HepG2 (cell line): ENCODE measurements around the gene MACROD2. TPM values are rescaled to one million over a fixed set of nuclear protein-coding genes. Genes with fewer than 3 reads are reported as not detected.

Experiments
- ATAC-seq: fragments of 200-7000 bp; cut with Tn5 transposase; 3 replicates; pipeline ENCODE4 v1.9.1; 2020; ENCODE audit warnings: mild to moderate bottlenecking, moderate library complexity
- BruUV-seq: library from RNA; stranded (reverse); fragments of 400-500 nt; replicated peaks from 2 replicates; lab custom pipeline; 2021; lab: Mats Ljungman, UMichigan
- CTCF ChIA-PET: fragments of 300-600 bp; formaldehyde crosslinking; extraction: SDS; loops from one replicate; lab custom pipeline; 2021; ENCODE audit warnings: low total read pairs, inconsistent platforms, low intra/inter-chr PET ratio; lab: Yijun Ruan, JAX
- POLR2A ChIA-PET: fragments of 350-600 bp; sonication (Branson Sonifier 250); formaldehyde crosslinking; loops from one replicate; lab custom pipeline; 2020; ENCODE audit warnings: antibody characterized with exemption, inconsistent platforms; lab: Yijun Ruan, JAX
- DNase-seq: peaks from one replicate; pipeline ENCODE4 v3.0.0-alpha.2; 2015; ENCODE audit warnings: low spot score
- FAIRE-seq: peaks from 3 replicates; lab custom pipeline; 2011; peaks lifted over from hg19 to GRCh38; lab: Jason Lieb, UNC
- H2AFZ ChIP-seq: one replicate; pipeline ENCODE4 v1.6.1; 2011; ENCODE audit warnings: low read length, inconsistent platforms
- H3K27ac ChIP-seq: fragments of 300-600 bp; 3 replicates; pipeline ENCODE4 v1.8.0; 2011; ENCODE audit warnings: mixed run types, mild to moderate bottlenecking, mixed read lengths, low read length, inconsistent platforms; ENCODE audit not compliant: insufficient read depth; ENCODE audit errors: extremely low read length
- H3K27me3 ChIP-seq, 2 experiments: fragments of 200-600 bp in 1 of 2; 2 replicates in 1 of 2; 3 replicates in 1 of 2; pipeline versions ENCODE4 v1.6.0 to v1.8.0; 2011; ENCODE audit warnings: low read length in 2 of 2, mild to moderate bottlenecking in 2 of 2, moderate library complexity in 2 of 2, inconsistent platforms in 1 of 2; ENCODE audit not compliant: insufficient read depth in 2 of 2, control insufficient read depth in 1 of 2
- H3K36me3 ChIP-seq, 2 experiments: fragments of 200-600 bp in 1 of 2; replicated peaks in 1 of 2; 2 replicates in 1 of 2; 3 replicates in 1 of 2; pipeline versions ENCODE4 v1.5.1 to v1.8.0; 2011; ENCODE audit warnings: low read length in 2 of 2, inconsistent platforms in 1 of 2; ENCODE audit not compliant: insufficient read depth in 2 of 2, control insufficient read depth in 1 of 2
- H3K4me1 ChIP-seq: 2 replicates; pipeline ENCODE4 v1.5.1; 2012; ENCODE audit warnings: low read length, inconsistent platforms; ENCODE audit not compliant: insufficient read depth
- H3K4me2 ChIP-seq: 2 replicates; pipeline ENCODE4 v1.6.0; 2011; ENCODE audit warnings: low read depth, low read length, inconsistent platforms
- H3K4me3 ChIP-seq, 3 experiments: fragments of 200-600 bp in 1 of 3; sonication (generic), shearing (Covaris generic) in 1 of 3; replicated peaks in 1 of 3; 2 replicates each; pipeline ENCODE4 v1.5.1; 2011 to 2016; ENCODE audit warnings: low read length in 3 of 3, inconsistent platforms in 2 of 3, low read depth in 2 of 3, mild to moderate bottlenecking in 2 of 3, control low read depth in 1 of 3, mixed read lengths in 1 of 3; ENCODE audit not compliant: insufficient read depth in 1 of 3
- H3K79me2 ChIP-seq: one replicate; pipeline ENCODE4 v1.6.1; 2011; ENCODE audit warnings: low read length, inconsistent platforms; ENCODE audit not compliant: insufficient read depth
- H3K9ac ChIP-seq: 2 replicates; pipeline ENCODE4 v1.6.0; 2011; ENCODE audit warnings: mild to moderate bottlenecking, low read depth, low read length, inconsistent platforms; ENCODE audit not compliant: insufficient read depth
- H3K9me3 ChIP-seq: 2 replicates; pipeline ENCODE4 v1.5.1; 2012; ENCODE audit warnings: mild to moderate bottlenecking, low read length
- H4K20me1 ChIP-seq: 2 replicates; pipeline ENCODE4 v1.6.0; 2011; ENCODE audit warnings: inconsistent platforms, mild to moderate bottlenecking, low read length, moderate library complexity; ENCODE audit not compliant: insufficient read depth
- GPN1 ChIP-seq: sonication (generic); formaldehyde crosslinking; IDR thresholded peaks from 2 replicates; pipeline ENCODE4 v1.5.1; 2020; ENCODE audit warnings: missing genetic modification reagents, borderline replicate concordance
- IKZF4 ChIP-seq: sonication (generic); formaldehyde crosslinking; IDR thresholded peaks from 2 replicates; pipeline ENCODE4 v1.5.1; 2020; ENCODE audit warnings: borderline replicate concordance, mild to moderate bottlenecking, low read depth, missing genetic modification reagents; ENCODE audit errors: not compliant biosample characterization
- KDM3A ChIP-seq: IDR thresholded peaks from 2 replicates; pipeline ENCODE4 v1.6.1; 2018; ENCODE audit warnings: low read depth, missing compliant biosample characterization
- KLF15 ChIP-seq: sonication (generic); formaldehyde crosslinking; IDR thresholded peaks from 2 replicates; pipeline ENCODE4 v1.8.1; 2023; ENCODE audit warnings: borderline replicate concordance, mild to moderate bottlenecking, inconsistent platforms, missing genetic modification reagents, mixed read lengths
- LCORL ChIP-seq, 2 experiments: fragments of 450-650 bp in 1 of 2; sonication (generic) in 1 of 2; formaldehyde crosslinking in 1 of 2; IDR thresholded peaks; 2 replicates each; pipeline versions ENCODE4 v1.5.0 to v1.6.1; 2017 to 2020; ENCODE audit warnings: antibody characterized with exemption in 1 of 2, missing genetic modification reagents in 1 of 2
- MXI1 ChIP-seq: IDR thresholded peaks from 3 replicates; pipeline ENCODE4 v1.6.1; 2012; ENCODE audit warnings: low read depth, low read length, inconsistent platforms, borderline replicate concordance
- NFKBIZ ChIP-seq: IDR thresholded peaks from 2 replicates; pipeline ENCODE4 v1.6.1; 2018; ENCODE audit warnings: missing genetic modification reagents, missing compliant biosample characterization
- POGZ ChIP-seq: sonication (generic); formaldehyde crosslinking; IDR thresholded peaks from 2 replicates; pipeline ENCODE4 v1.4.0; 2020; ENCODE audit warnings: mild to moderate bottlenecking, missing genetic modification reagents
- SMC3 ChIP-seq: IDR thresholded peaks from 2 replicates; pipeline ENCODE4 v1.6.1; 2011; ENCODE audit warnings: low read length, improper control_type of control experiment
- SYNCRIP ChIP-seq: fragments of 200-400 bp; formaldehyde crosslinking; IDR thresholded peaks from 2 replicates; pipeline ENCODE4 v1.6.1; 2018; ENCODE audit warnings: mild to moderate bottlenecking, low read depth, low read length; ENCODE audit not compliant: insufficient read depth
- TCF7 ChIP-seq: sonication (generic); IDR thresholded peaks from 2 replicates; pipeline ENCODE4 v1.6.1; 2016; ENCODE audit warnings: antibody characterized with exemption, low read depth
- ZNF496 ChIP-seq: sonication (generic); formaldehyde crosslinking; IDR thresholded peaks from 2 replicates; pipeline ENCODE4 v1.8.1; 2023; ENCODE audit warnings: mild to moderate bottlenecking, moderate library complexity, missing genetic modification reagents; ENCODE audit not compliant: insufficient replicate concordance
- ZNF614 ChIP-seq: IDR thresholded peaks from 2 replicates; pipeline ENCODE4 v1.6.1; 2018; ENCODE audit warnings: missing biosample characterization, missing genetic modification reagents, inconsistent platforms, borderline replicate concordance
- ZNF709 ChIP-seq: sonication (generic); formaldehyde crosslinking; IDR thresholded peaks from 2 replicates; pipeline ENCODE4 v1.5.0; 2020; ENCODE audit warnings: mild to moderate bottlenecking, missing genetic modification reagents
- ZNF790 ChIP-seq: sonication (generic); formaldehyde crosslinking; IDR thresholded peaks from 2 replicates; pipeline ENCODE4 v1.8.0; 2022; ENCODE audit warnings: missing genetic modification reagents, mild to moderate bottlenecking, borderline replicate concordance
- WGBS: methylation state at CpG from one replicate; pipeline ENCODE4 v1.1.6; 2017; ENCODE audit warnings: low lambda C conversion rate; 5-methylcytosine and 5-hydroxymethylcytosine counted together
- in situ Hi-C: cut with HindIII; loops from 2 replicates; pipeline ENCODE4 v1.10.0; 2017; ENCODE audit warnings: low pct_unique_long_range_greater_than_20kb; ENCODE audit not compliant: extremely low pct_ligation_motif_present
- intact Hi-C: fragments of 100-400 bp; cut with micrococcal nuclease; formaldehyde crosslinking; loops from one replicate; pipeline ENCODE4 v1.10.0; 2022; ENCODE audit not compliant: unreplicated experiment
- polyA plus RNA-seq, 8 experiments: library from polyadenylated mRNA; depleted of rRNA in 3 of 8; stranded (reverse) in 7 of 8; unstranded in 1 of 8; fragments of >200 nt; fragmentation: Illumina TruSeq in 4 of 8; extraction: Trizol in 4 of 8; gene quantifications; 2 replicates each; pipeline versions ENCODE4 v1.2.1 to v1.2.3, GENCODE V29; 2011 to 2016; ENCODE audit warnings: low read depth in 4 of 8, missing spikeins in 1 of 8, mixed read lengths in 1 of 8; ENCODE audit not compliant: insufficient read depth in 1 of 8
- total RNA-seq, 5 experiments: library from RNA; depleted of rRNA; stranded (reverse); fragments of >200 nt; fragmentation: Illumina TruSeq; extraction: Trizol; gene quantifications; 2 replicates each; pipeline ENCODE4 v1.2.3, GENCODE V29; 2016; ENCODE audit warnings: low read depth in 1 of 5
- TF ChIP-seq, protein P1 (sequence below): sonication (generic); formaldehyde crosslinking; IDR thresholded peaks from 2 replicates; pipeline ENCODE4 v1.4.0; 2020; ENCODE audit warnings: missing genetic modification reagents, borderline replicate concordance

MACROD2 gene
- total and polyA plus RNA-seq, 2 of the 13 experiments (the other 11 are each of a cell fraction or from before 2014, with no cell fraction given) = 0.13 to 0.51 TPM

DNA sequence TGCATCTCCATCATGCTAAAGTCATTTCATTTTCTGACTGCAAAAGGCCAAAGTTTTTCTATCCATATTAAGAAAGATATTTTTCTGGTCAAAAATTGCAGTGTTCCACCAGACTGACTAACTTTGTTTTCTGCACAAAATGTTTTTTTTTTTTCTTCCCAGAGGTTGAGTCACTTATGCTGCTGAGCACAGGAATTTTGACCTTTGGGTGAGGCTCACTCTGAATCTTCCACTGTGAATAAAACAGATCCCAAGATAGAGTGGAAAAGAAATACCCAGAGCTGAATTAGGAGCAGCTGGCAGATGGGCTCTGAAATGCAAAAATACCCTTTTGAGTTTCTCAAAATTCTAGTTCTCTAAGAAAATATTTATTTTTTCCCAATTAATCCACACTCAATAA is 1581.1 kb downstream of the MACROD2 start:
- intact Hi-C loops (no loop called here), in situ Hi-C loops (no loop called here)
- Histone ChIP-seq H3K4me2 (no peak overlapping the region), H3K4me3 (no peak overlapping the region), H3K79me2 (no peaks in the 10 kb centered on the region), H3K36me3 (no peaks in the 10 kb centered on the region), H4K20me1 (no peaks in the 10 kb centered on the region), H2AFZ (no peak overlapping the region), H3K27me3 (no peaks in the 10 kb centered on the region), H3K9me3 (peaks cover 76% of the 10 kb centered on the region), H3K27ac (no peak overlapping the region), H3K9ac (no peak overlapping the region), H3K4me1 (no peaks in the 10 kb centered on the region)
- no TSS peak for BruUV-seq
- FAIRE-seq (no peak), ATAC-seq (no peak), DNase-seq (no peak)
- ChIA-PET CTCF (no interaction called here), POLR2A (no interaction called here)
- no peak for TF ChIP-seq ZNF614 (CRISPR knock-in tag)
- no peak for TF ChIP-seq LCORL (IDR thresholded peaks at IDR 0.05)
- no peak for TF ChIP-seq LCORL (CRISPR knock-in tag; IDR thresholded peaks at IDR 0.05)
- TF ChIP-seq GPN1 (CRISPR knock-in tag) = no peak
- no peak for TF ChIP-seq KDM3A (CRISPR knock-in tag)
- no peak for TF ChIP-seq ZNF496 (CRISPR knock-in tag)
- no peak for TF ChIP-seq SMC3
- no peak for TF ChIP-seq ZNF790 (CRISPR knock-in tag)
- TF ChIP-seq NFKBIZ = no peak
- TF ChIP-seq TCF7 = no peak
- TF ChIP-seq IKZF4 (CRISPR knock-in tag) = no peak

DNA sequence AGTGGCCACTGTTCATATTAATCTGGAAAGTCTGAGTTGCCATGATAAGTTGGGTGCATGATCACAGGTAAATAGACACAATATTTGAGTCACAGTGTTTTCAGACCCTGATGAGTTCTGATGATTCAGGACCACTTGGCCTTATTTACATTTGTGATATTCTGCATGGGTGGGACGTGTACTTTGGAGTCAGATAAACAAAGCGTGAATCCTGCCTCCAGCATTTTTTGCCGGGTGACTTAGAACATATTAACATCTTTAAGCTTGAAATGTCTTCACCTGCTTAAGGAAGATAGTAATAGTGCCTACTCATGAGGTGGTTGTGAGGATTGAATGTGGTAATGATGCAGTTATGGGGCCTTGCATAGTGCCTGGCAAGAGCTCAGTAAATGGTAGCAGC is 1582.8 kb downstream of the MACROD2 start:
- Histone ChIP-seq H2AFZ (no peak overlapping the region), H3K27me3 (no peaks in the 10 kb centered on the region), H3K79me2 (no peaks in the 10 kb centered on the region), H3K9ac (no peak overlapping the region), H3K27ac (no peak overlapping the region), H3K9me3 (peaks cover 81% of the 10 kb centered on the region), H3K4me3 (no peak overlapping the region), H3K4me1 (no peaks in the 10 kb centered on the region), H3K36me3 (no peaks in the 10 kb centered on the region), H4K20me1 (no peaks in the 10 kb centered on the region), H3K4me2 (no peak overlapping the region)
- WGBS = 0% methylated on average over 3 of the region's 3 CpGs
- no TSS peak for BruUV-seq
- CTCF ChIA-PET = no interaction called here
- in situ Hi-C loops (no loop called here), intact Hi-C loops (no loop called here)
- FAIRE-seq (no peak), ATAC-seq (no peak), DNase-seq (no peak)
- POLR2A ChIA-PET = no interaction called here
- TF ChIP-seq ZNF709 (CRISPR knock-in tag) = no peak
- no peak for TF ChIP-seq SYNCRIP
- no peak for TF ChIP-seq POGZ (CRISPR knock-in tag)
- no peak for TF ChIP-seq KLF15 (CRISPR knock-in tag)
- TF ChIP-seq, protein P1, sequence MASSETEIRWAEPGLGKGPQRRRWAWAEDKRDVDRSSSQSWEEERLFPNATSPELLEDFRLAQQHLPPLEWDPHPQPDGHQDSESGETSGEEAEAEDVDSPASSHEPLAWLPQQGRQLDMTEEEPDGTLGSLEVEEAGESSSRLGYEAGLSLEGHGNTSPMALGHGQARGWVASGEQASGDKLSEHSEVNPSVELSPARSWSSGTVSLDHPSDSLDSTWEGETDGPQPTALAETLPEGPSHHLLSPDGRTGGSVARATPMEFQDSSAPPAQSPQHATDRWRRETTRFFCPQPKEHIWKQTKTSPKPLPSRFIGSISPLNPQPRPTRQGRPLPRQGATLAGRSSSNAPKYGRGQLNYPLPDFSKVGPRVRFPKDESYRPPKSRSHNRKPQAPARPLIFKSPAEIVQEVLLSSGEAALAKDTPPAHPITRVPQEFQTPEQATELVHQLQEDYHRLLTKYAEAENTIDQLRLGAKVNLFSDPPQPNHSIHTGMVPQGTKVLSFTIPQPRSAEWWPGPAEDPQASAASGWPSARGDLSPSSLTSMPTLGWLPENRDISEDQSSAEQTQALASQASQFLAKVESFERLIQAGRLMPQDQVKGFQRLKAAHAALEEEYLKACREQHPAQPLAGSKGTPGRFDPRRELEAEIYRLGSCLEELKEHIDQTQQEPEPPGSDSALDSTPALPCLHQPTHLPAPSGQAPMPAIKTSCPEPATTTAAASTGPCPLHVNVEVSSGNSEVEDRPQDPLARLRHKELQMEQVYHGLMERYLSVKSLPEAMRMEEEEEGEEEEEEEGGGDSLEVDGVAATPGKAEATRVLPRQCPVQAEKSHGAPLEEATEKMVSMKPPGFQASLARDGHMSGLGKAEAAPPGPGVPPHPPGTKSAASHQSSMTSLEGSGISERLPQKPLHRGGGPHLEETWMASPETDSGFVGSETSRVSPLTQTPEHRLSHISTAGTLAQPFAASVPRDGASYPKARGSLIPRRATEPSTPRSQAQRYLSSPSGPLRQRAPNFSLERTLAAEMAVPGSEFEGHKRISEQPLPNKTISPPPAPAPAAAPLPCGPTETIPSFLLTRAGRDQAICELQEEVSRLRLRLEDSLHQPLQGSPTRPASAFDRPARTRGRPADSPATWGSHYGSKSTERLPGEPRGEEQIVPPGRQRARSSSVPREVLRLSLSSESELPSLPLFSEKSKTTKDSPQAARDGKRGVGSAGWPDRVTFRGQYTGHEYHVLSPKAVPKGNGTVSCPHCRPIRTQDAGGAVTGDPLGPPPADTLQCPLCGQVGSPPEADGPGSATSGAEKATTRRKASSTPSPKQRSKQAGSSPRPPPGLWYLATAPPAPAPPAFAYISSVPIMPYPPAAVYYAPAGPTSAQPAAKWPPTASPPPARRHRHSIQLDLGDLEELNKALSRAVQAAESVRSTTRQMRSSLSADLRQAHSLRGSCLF (CRISPR knock-in tag) = no peak
- no peak for TF ChIP-seq MXI1
